H9 (cell line): ENCODE measurements around the gene SET. TPM values are rescaled to one million over a fixed set of nuclear protein-coding genes. Genes with fewer than 3 reads are reported as not detected.

Experiments used
- DNase-seq: peaks from one replicate; pipeline ENCODE4 v3.0.0-alpha.2; 2017
- H2AFZ ChIP-seq: one replicate; pipeline ENCODE4 v1.6.1; 2013; ENCODE audit warnings: mild to moderate bottlenecking, low read length, control low read depth, moderate library complexity
- H2AK5ac ChIP-seq: 2 replicates; pipeline ENCODE4 v1.6.1; 2013; ENCODE audit warnings: low read length, control low read depth, mixed read lengths; ENCODE audit not compliant: insufficient read length
- H2BK120ac ChIP-seq: one replicate; pipeline ENCODE4 v1.6.1; 2013; ENCODE audit warnings: low read depth, mild to moderate bottlenecking, low read length, control low read depth, inconsistent platforms; ENCODE audit not compliant: poor library complexity, severe bottlenecking
- H2BK12ac ChIP-seq: 2 replicates; pipeline ENCODE4 v1.6.1; 2013; ENCODE audit warnings: low read length, control low read depth, mixed read lengths, low read depth; ENCODE audit not compliant: insufficient read length
- H2BK15ac ChIP-seq: 2 replicates; pipeline ENCODE4 v1.6.1; 2013; ENCODE audit warnings: low read depth, low read length, control low read depth
- H2BK20ac ChIP-seq: one replicate; pipeline ENCODE4 v1.6.1; 2013; ENCODE audit warnings: low read depth, mild to moderate bottlenecking, low read length, control low read depth, inconsistent platforms; ENCODE audit not compliant: poor library complexity, severe bottlenecking
- H2BK5ac ChIP-seq: 2 replicates; pipeline ENCODE4 v1.6.1; 2013; ENCODE audit warnings: low read length, control low read depth, mixed read lengths; ENCODE audit not compliant: insufficient read length
- H3K14ac ChIP-seq: 2 replicates; pipeline ENCODE4 v1.6.1; 2013; ENCODE audit warnings: low read length, control low read depth; ENCODE audit not compliant: insufficient read depth
- H3K18ac ChIP-seq: 2 replicates; pipeline ENCODE4 v1.6.1; 2013; ENCODE audit warnings: low read depth, mild to moderate bottlenecking, mixed read lengths, low read length, control low read depth; ENCODE audit not compliant: insufficient read length
- H3K23ac ChIP-seq: 2 replicates; pipeline ENCODE4 v1.6.1; 2013; ENCODE audit warnings: low read length, control low read depth, mixed read lengths, low read depth; ENCODE audit not compliant: insufficient read length
- H3K23me2 ChIP-seq: 2 replicates; pipeline ENCODE4 v1.6.1; 2013; ENCODE audit warnings: low read depth, mild to moderate bottlenecking, mixed read lengths, low read length, control low read depth; ENCODE audit not compliant: insufficient read length, poor library complexity, severe bottlenecking
- H3K27ac ChIP-seq: 2 replicates; pipeline ENCODE4 v1.5.1; 2013; ENCODE audit warnings: low read length, control low read depth, mixed read lengths, low read depth; ENCODE audit not compliant: insufficient read length
- H3K27me3 ChIP-seq: 2 replicates; pipeline ENCODE4 v1.6.1; 2013; ENCODE audit warnings: low read length, control low read depth, inconsistent platforms; ENCODE audit not compliant: insufficient read depth
- H3K4ac ChIP-seq: 2 replicates; pipeline ENCODE4 v1.6.1; 2013; ENCODE audit warnings: low read depth, mild to moderate bottlenecking, control low read depth, inconsistent platforms, low read length, moderate library complexity
- H3K4me1 ChIP-seq: 2 replicates; pipeline ENCODE4 v1.6.1; 2013; ENCODE audit warnings: low read length, control low read depth, inconsistent platforms; ENCODE audit not compliant: insufficient read depth
- H3K4me2 ChIP-seq: 2 replicates; pipeline ENCODE4 v1.6.1; 2013; ENCODE audit warnings: low read length, control low read depth, mixed read lengths; ENCODE audit not compliant: insufficient read length, insufficient read depth
- H3K56ac ChIP-seq: 2 replicates; pipeline ENCODE4 v1.6.1; 2013; ENCODE audit warnings: low read depth, mild to moderate bottlenecking, mixed read lengths, low read length, control low read depth; ENCODE audit not compliant: insufficient read length
- H3K79me1 ChIP-seq: 2 replicates; pipeline ENCODE4 v1.6.1; 2013; ENCODE audit warnings: low read depth, mild to moderate bottlenecking, moderate library complexity, low read length, control low read depth, inconsistent platforms; ENCODE audit not compliant: insufficient read depth, poor library complexity, severe bottlenecking
- H3K79me2 ChIP-seq: 2 replicates; pipeline ENCODE4 v1.6.1; 2013; ENCODE audit warnings: low read length, control low read depth, inconsistent platforms; ENCODE audit not compliant: insufficient read depth
- H3K9ac ChIP-seq: 2 replicates; pipeline ENCODE4 v1.6.1; 2013; ENCODE audit warnings: low read length, control low read depth, mixed read lengths; ENCODE audit not compliant: insufficient read length; ENCODE audit errors: extremely low read depth
- H3K9me3 ChIP-seq: one replicate; pipeline ENCODE4 v1.6.1; 2013; ENCODE audit warnings: low read depth, low read length, inconsistent platforms; ENCODE audit not compliant: control insufficient read depth
- H3T11ph ChIP-seq: one replicate; pipeline ENCODE4 v1.6.1; 2013; ENCODE audit warnings: mild to moderate bottlenecking, low read length, control low read depth, inconsistent platforms
- H4K20me1 ChIP-seq: one replicate; pipeline ENCODE4 v1.6.1; 2013; ENCODE audit not compliant: control insufficient read depth, insufficient read length, insufficient read depth
- H4K5ac ChIP-seq: 2 replicates; pipeline ENCODE4 v1.6.1; 2013; ENCODE audit warnings: low read depth, mild to moderate bottlenecking, mixed read lengths, low read length, control low read depth; ENCODE audit not compliant: insufficient read length
- H4K8ac ChIP-seq: replicated peaks from 2 replicates; pipeline ENCODE4 v1.6.1; 2013; ENCODE audit warnings: low read length, control low read depth, mixed read lengths, low read depth; ENCODE audit not compliant: insufficient read length
- H4K91ac ChIP-seq: 2 replicates; pipeline ENCODE4 v1.6.1; 2013; ENCODE audit warnings: low read depth, mild to moderate bottlenecking, moderate library complexity, mixed read lengths, low read length, control low read depth; ENCODE audit not compliant: insufficient read length
- H3K27ac Mint-ChIP-seq, 3 experiments: 2 replicates in 2 of 3; 3 replicates in 1 of 3; pipeline ENCODE4 v1.8.0; 2020 to 2021; ENCODE audit warnings: mixed read lengths in 3 of 3, mild to moderate bottlenecking in 1 of 3, moderate library complexity in 1 of 3
- H3K27me3 Mint-ChIP-seq: 2 replicates; pipeline ENCODE4 v1.8.0; 2021; ENCODE audit warnings: low read depth, mild to moderate bottlenecking, moderate library complexity, mixed read lengths
- H3K36me3 Mint-ChIP-seq, 3 experiments: 2 replicates in 2 of 3; 3 replicates in 1 of 3; pipeline ENCODE4 v1.8.0; 2020 to 2021; ENCODE audit warnings: low read depth in 3 of 3, mixed read lengths in 3 of 3; ENCODE audit not compliant: insufficient read depth in 1 of 3
- H3K4me1 Mint-ChIP-seq, 2 experiments: 2 replicates each; pipeline ENCODE4 v1.8.0; 2020; ENCODE audit warnings: mixed read lengths in 2 of 2
- H3K4me3 Mint-ChIP-seq, 2 experiments: 2 replicates in 1 of 2; 3 replicates in 1 of 2; pipeline ENCODE4 v1.8.0; 2020 to 2021; ENCODE audit warnings: mild to moderate bottlenecking in 2 of 2, mixed read lengths in 2 of 2, moderate library complexity in 1 of 2
- H3K9me3 Mint-ChIP-seq, 2 experiments: 2 replicates in 1 of 2; 3 replicates in 1 of 2; pipeline ENCODE4 v1.8.0; 2020; ENCODE audit warnings: mild to moderate bottlenecking in 2 of 2, mixed read lengths in 2 of 2, moderate library complexity in 1 of 2
- CTCF ChIP-seq: fragments of 200-600 bp; sonication (generic); conservative IDR thresholded peaks from 3 replicates; pipeline ENCODE4 v1.8.0; 2021; ENCODE audit warnings: antibody characterized with exemption, mild to moderate bottlenecking
- WGBS: extraction: QIAGEN DNeasy Blood & Tissue Kit; methylation state at CpG from one replicate; pipeline ENCODE4 v1.1.7; 2013; ENCODE audit warnings: missing lambda C conversion rate, low lambda C conversion rate, mixed read lengths; ENCODE audit not compliant: insufficient read length; ENCODE audit errors: extremely low coverage; 5-methylcytosine and 5-hydroxymethylcytosine counted together
- total RNA-seq: library from RNA; stranded (reverse); gene quantifications from 2 replicates; pipeline ENCODE4 v1.2.1, GENCODE V29; 2021

SET gene
- total RNA-seq, 1 experiment from 2014 or later: 1,148 TPM

GRCh38 chr9:128718047-128718446 lies 29.0 kb downstream of the SET start:
- Histone ChIP-seq H3K79me1 (no peaks in the 10 kb centered on the region), H2BK15ac (no peak overlapping the region), H3K4ac (no peak overlapping the region), H3K79me2 (no peaks in the 10 kb centered on the region), H4K8ac (no peak overlapping the region), H3K18ac (no peak overlapping the region), H3K27me3 (no peaks in the 10 kb centered on the region), H3K14ac (no peak overlapping the region), H3K27ac (no peak overlapping the region), H4K91ac (no peak overlapping the region), H3K4me2 (no peak overlapping the region), H2BK5ac (no peak overlapping the region), H2AK5ac (no peak overlapping the region), H2BK12ac (no peak overlapping the region), H3K23me2 (no peaks in the 10 kb centered on the region), H2BK20ac (no peak overlapping the region), H3K9me3 (no peaks in the 10 kb centered on the region), H3K4me1 (no peaks in the 10 kb centered on the region; the same call in 1 of the 2 replicates), H2BK120ac (no peak overlapping the region), H3K9ac (no peak overlapping the region), H4K5ac (no peak overlapping the region), H2AFZ (no peak overlapping the region), H4K20me1 (no peaks in the 10 kb centered on the region), H3K56ac (no peak overlapping the region), H3T11ph (no peak overlapping the region), H3K23ac (no peak overlapping the region)
- DNase-seq: no peak
- Mint-ChIP-seq H3K4me3 (no peak overlapping the region), H3K4me1 (peaks cover 9% of the 10 kb centered on the region in 2 experiments), H3K9me3 (no peaks in the 10 kb centered on the region; a peak in 1 of 5 replicates), H3K36me3 (peaks cover 6 to 54% (median 36%) of the 10 kb centered on the region in 3 experiments; a peak in 6 of 7 replicates), H3K27ac (peak overlapping the region in 1 of 3 experiments; percentile 88; a peak in 1 of 7 replicates), H3K27me3 (no peaks in the 10 kb centered on the region; the same call in 1 of the 2 replicates)
- TF ChIP-seq CTCF: no peak
- WGBS: no CpG with 5 or more reads among the region's 8 CpGs
